Measurements from ENCODE around the gene C2orf72.
"Not testable (repeated sequence)": the region's sequence is repeated elsewhere in the genome, so short reads cannot be mapped to it uniquely, and the experiment has no call there.

C2orf72 gene

GRCh38 chr2:231049286-231050017 is 12.1 kb downstream of the C2orf72 start:
- Mint-ChIP-seq H3K27ac (no peak overlapping the region), H3K4me1 (peaks cover 17% of the 10 kb centered on the region), H3K9me3 (no peaks in the 10 kb centered on the region), H3K4me3 (no peak overlapping the region), H3K36me3 (no peaks in the 10 kb centered on the region), H3K27me3 (peaks cover 2% of the 10 kb centered on the region)

- peaks cover 2% of the 10 kb centered on the region for H3K27me3 Mint-ChIP-seq
- no peak overlapping the region for H3K27ac Mint-ChIP-seq
These were observed 12.9 kb downstream of the C2orf72 start for GRCh38 chr2:231050018-231050901.

GRCh38 chr2:231051116-231051515 is 13.8 kb downstream of the C2orf72 start:
- Mint-ChIP-seq H3K36me3 (no peaks in the 10 kb centered on the region), H3K27me3 (peaks cover 2% of the 10 kb centered on the region), H3K4me1 (peaks cover 20% of the 10 kb centered on the region), H3K27ac (no peak overlapping the region), H3K4me3 (no peak overlapping the region), H3K9me3 (no peaks in the 10 kb centered on the region)

More at GRCh38 chr2:231050018-231050901, 12.9 kb downstream of the C2orf72 start:
- peaks cover 17% of the 10 kb centered on the region for H3K4me1 Mint-ChIP-seq
- H3K36me3 Mint-ChIP-seq: no peaks in the 10 kb centered on the region
- no peaks in the 10 kb centered on the region for H3K9me3 Mint-ChIP-seq
- no peak overlapping the region for H3K4me3 Mint-ChIP-seq

GRCh38 chr2:231052494-231053451 is 15.4 kb downstream of the C2orf72 start:
- Mint-ChIP-seq H3K27me3 (peaks cover 2% of the 10 kb centered on the region), H3K36me3 (peaks cover 2% of the 10 kb centered on the region), H3K4me3 (peak overlapping the region; percentile 92), H3K27ac (peak overlapping the region; percentile 41), H3K9me3 (no peaks in the 10 kb centered on the region), H3K4me1 (peaks cover 28% of the 10 kb centered on the region)

GRCh38 chr2:231053846-231054245 is 16.5 kb downstream of the C2orf72 start:
- Mint-ChIP-seq H3K36me3 (peaks cover 6% of the 10 kb centered on the region), H3K27me3 (peaks cover 2% of the 10 kb centered on the region), H3K9me3 (no peaks in the 10 kb centered on the region), H3K4me3 (no peak overlapping the region), H3K27ac (peak overlapping the region; percentile 3), H3K4me1 (peaks cover 39% of the 10 kb centered on the region)

GRCh38 chr2:231056453-231057416 is 19.4 kb downstream of the C2orf72 start, which contains the start of gene PSMD1:
TSS of gene PSMD1 (plus strand) at chr2:231056867. CDS start at chr2:231057026, 159 bp downstream.
- Mint-ChIP-seq H3K27me3 (no peaks in the 10 kb centered on the region), H3K4me3 (peak within 1 kb of the TSS; percentile 94), H3K4me1 (peaks cover 55% of the 10 kb centered on the region), H3K9me3 (no peaks in the 10 kb centered on the region), H3K36me3 (peaks cover 7% of the 10 kb centered on the region), H3K27ac (peak within 1 kb of the TSS; percentile 100)

GRCh38 chr2:231057590-231057989 is 20.3 kb downstream of the C2orf72 start:
- Mint-ChIP-seq H3K36me3 (peaks cover 7% of the 10 kb centered on the region), H3K27me3 (no peaks in the 10 kb centered on the region), H3K9me3 (no peaks in the 10 kb centered on the region), H3K4me3 (peak overlapping the region; percentile 94), H3K27ac (peak overlapping the region; percentile 76), H3K4me1 (peaks cover 51% of the 10 kb centered on the region)

GRCh38 chr2:231058761-231059550 is 21.6 kb downstream of the C2orf72 start:
- Mint-ChIP-seq H3K4me1 (peaks cover 44% of the 10 kb centered on the region), H3K27ac (peak overlapping the region; percentile 15), H3K36me3 (peaks cover 7% of the 10 kb centered on the region), H3K27me3 (no peaks in the 10 kb centered on the region), H3K4me3 (peak overlapping the region; percentile 94), H3K9me3 (no peaks in the 10 kb centered on the region)

- H3K27ac Mint-ChIP-seq: no peak overlapping the region
- peaks cover 7% of the 10 kb centered on the region for H3K36me3 Mint-ChIP-seq
- peak overlapping the region; percentile 34 for H3K4me3 Mint-ChIP-seq
- H3K4me1 Mint-ChIP-seq: peaks cover 44% of the 10 kb centered on the region
- no peaks in the 10 kb centered on the region for H3K27me3 Mint-ChIP-seq
- H3K9me3 Mint-ChIP-seq: no peaks in the 10 kb centered on the region
These were observed 22.4 kb downstream of the C2orf72 start for GRCh38 chr2:231059756-231060155.

- Mint-ChIP-seq H3K4me1 (peaks cover 32% of the 10 kb centered on the region), H3K9me3 (no peaks in the 10 kb centered on the region), H3K36me3 (peaks cover 7% of the 10 kb centered on the region), H3K27me3 (no peaks in the 10 kb centered on the region), H3K4me3 (no peak overlapping the region), H3K27ac (no peak overlapping the region)
These were observed 25.5 kb downstream of the C2orf72 start for GRCh38 chr2:231062776-231063175.

- H3K27me3 Mint-ChIP-seq: no peaks in the 10 kb centered on the region
These were observed 26.0 kb downstream of the C2orf72 start for GRCh38 chr2:231063347-231063746.

GRCh38 chr2:231065966-231066365 is 28.6 kb downstream of the C2orf72 start:
- no peak overlapping the region for H3K27ac Mint-ChIP-seq
- no peak overlapping the region for H3K4me3 Mint-ChIP-seq
- H3K9me3 Mint-ChIP-seq: no peaks in the 10 kb centered on the region
- H3K4me1 Mint-ChIP-seq: peaks cover 5% of the 10 kb centered on the region
- H3K36me3 Mint-ChIP-seq: peaks cover 11% of the 10 kb centered on the region
- no peaks in the 10 kb centered on the region for H3K27me3 Mint-ChIP-seq

More at GRCh38 chr2:231063347-231063746, 26.0 kb downstream of the C2orf72 start:
- Mint-ChIP-seq H3K9me3 (no peaks in the 10 kb centered on the region), H3K36me3 (peaks cover 12% of the 10 kb centered on the region), H3K4me3 (no peak overlapping the region), H3K27ac (no peak overlapping the region), H3K4me1 (peaks cover 26% of the 10 kb centered on the region)

- not testable (repeated sequence) for H3K27me3 Mint-ChIP-seq, H3K27ac Mint-ChIP-seq, H3K9me3 Mint-ChIP-seq, H3K4me3 Mint-ChIP-seq, H3K4me1 Mint-ChIP-seq
- H3K36me3 Mint-ChIP-seq: peaks cover 16% of the 10 kb centered on the region
These were observed 30.2 kb downstream of the C2orf72 start for GRCh38 chr2:231067531-231067930.
